Endothelial cell of umbilical vein (primary cell): ENCODE data around the gene BMPR1A.

Source experiments
- FOS ChIP-seq: IDR thresholded peaks from 2 replicates; pipeline ENCODE4 v1.6.1; 2011; ENCODE audit warnings: mild to moderate bottlenecking, low read length, moderate library complexity, borderline replicate concordance; ENCODE audit not compliant: insufficient read depth
- POLR2AphosphoS5 ChIP-seq: IDR thresholded peaks from 2 replicates; pipeline ENCODE4 v1.6.1; 2012; ENCODE audit warnings: low read depth, mild to moderate bottlenecking, control low read depth, low read length, moderate library complexity; ENCODE audit not compliant: insufficient read depth
- TF ChIP-seq, protein P1 (sequence below), 2 donors: IDR thresholded peaks; 1 replicate in 1 of 2; 2 replicates in 1 of 2; pipeline ENCODE4 v1.5.1; 2011; ENCODE audit warnings: low read length in 2 of 2, mild to moderate bottlenecking in 2 of 2, moderate library complexity in 2 of 2, control low read depth in 1 of 2, inconsistent platforms in 1 of 2, low read depth in 1 of 2; ENCODE audit not compliant: insufficient read depth in 1 of 2; ENCODE audit errors: extremely low read depth in 1 of 2

- TF ChIP-seq, protein P1, sequence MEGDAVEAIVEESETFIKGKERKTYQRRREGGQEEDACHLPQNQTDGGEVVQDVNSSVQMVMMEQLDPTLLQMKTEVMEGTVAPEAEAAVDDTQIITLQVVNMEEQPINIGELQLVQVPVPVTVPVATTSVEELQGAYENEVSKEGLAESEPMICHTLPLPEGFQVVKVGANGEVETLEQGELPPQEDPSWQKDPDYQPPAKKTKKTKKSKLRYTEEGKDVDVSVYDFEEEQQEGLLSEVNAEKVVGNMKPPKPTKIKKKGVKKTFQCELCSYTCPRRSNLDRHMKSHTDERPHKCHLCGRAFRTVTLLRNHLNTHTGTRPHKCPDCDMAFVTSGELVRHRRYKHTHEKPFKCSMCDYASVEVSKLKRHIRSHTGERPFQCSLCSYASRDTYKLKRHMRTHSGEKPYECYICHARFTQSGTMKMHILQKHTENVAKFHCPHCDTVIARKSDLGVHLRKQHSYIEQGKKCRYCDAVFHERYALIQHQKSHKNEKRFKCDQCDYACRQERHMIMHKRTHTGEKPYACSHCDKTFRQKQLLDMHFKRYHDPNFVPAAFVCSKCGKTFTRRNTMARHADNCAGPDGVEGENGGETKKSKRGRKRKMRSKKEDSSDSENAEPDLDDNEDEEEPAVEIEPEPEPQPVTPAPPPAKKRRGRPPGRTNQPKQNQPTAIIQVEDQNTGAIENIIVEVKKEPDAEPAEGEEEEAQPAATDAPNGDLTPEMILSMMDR (IDR thresholded peaks at IDR 0.05; ENCODE audit: extremely low read depth in 1 of 2, insufficient read depth in 1 of 2, low read depth in 1 of 2, low read length in 2 of 2): no peak
- TF ChIP-seq FOS (no peak), POLR2AphosphoS5 (no peak)
These were observed 84.1 kb downstream of the BMPR1A start for GRCh38 chr10:86840498-86840897.
